ENCODE measurements around the gene FBXO28. TPM values are rescaled to one million over a fixed set of nuclear protein-coding genes. Genes with fewer than 3 reads are reported as not detected.

The FBXO28 gene
- polyA plus RNA-seq, 1 of the 3 experiments (the other 2 are of a cell fraction) = 8.1 TPM

DNA sequence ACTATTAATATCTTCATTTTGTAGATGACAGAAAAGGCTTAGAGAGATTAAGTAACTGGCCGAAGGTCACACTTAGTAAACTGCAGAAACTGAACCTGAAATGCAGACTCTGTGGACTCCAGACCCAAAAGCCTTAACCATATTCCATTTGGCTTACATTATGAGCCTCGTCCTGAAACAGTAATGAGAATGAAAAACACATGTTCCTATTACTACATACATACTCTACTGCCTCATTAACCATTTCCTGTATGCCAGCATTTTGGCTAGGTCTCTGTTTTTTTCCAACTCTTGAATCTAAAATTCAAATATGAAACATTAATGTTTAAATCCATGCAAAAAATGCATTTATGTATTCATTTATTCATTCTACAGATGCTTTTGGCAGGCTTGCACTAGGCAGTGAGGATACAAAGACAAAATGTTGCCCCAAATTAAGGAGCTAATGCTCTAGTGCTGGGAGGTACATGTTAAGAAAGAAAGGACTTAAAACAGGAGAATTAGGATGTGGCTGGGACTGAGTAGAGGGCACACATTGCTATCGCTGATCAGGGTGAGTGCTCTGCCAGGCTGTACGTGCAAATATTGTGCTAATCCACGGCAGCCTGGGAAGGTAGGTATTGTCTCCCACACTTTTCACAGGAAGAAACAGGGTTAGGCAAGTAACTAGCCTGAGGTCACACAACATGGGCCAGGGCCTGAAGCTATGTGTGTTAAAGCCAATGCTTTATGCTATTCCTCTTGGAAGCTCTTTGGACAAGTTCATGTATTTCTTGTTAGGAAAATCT, 83.1 kb downstream of the FBXO28 start:
- Histone ChIP-seq H3K36me3 (replicated peaks in 1 of 2; ENCODE audit: control insufficient read depth in 1 of 2, insufficient read depth in 2 of 2, low read length in 1 of 2) (peaks cover 11 to 12% of the 10 kb centered on the region in 2 experiments), H3K4me3 (ENCODE audit: low read depth in 2 of 2, low read length in 1 of 2) (no peak overlapping the region), H3K4me2 (no peak overlapping the region), H3K79me2 (ENCODE audit: insufficient read depth) (peaks cover 16% of the 10 kb centered on the region; the same call in 1 of the 2 replicates), H3K27me3 (ENCODE audit: insufficient read depth) (no peaks in the 10 kb centered on the region), H3K27ac (ENCODE audit: low read depth in 2 of 2, low read length in 1 of 2) (no peak overlapping the region), H3K9me2 (no peaks in the 10 kb centered on the region), H2AFZ (ENCODE audit: low read depth) (no peak overlapping the region), H3K4me1 (ENCODE audit: control insufficient read depth in 1 of 2, insufficient read depth in 2 of 2, low read depth in 1 of 2, low read length in 1 of 2) (peaks cover 0 to 2% of the 10 kb centered on the region in 2 experiments; a peak in 1 of 4 replicates), H4K20me1 (ENCODE audit: insufficient read depth) (no peaks in the 10 kb centered on the region), H3F3A (replicated peaks; ENCODE audit: insufficient read depth) (peaks cover 6% of the 10 kb centered on the region), H3K9ac (no peak overlapping the region), H3K9me3 (no peaks in the 10 kb centered on the region)
- ChIA-PET CTCF (interaction anchor here (0.7 kb wide), 1 partner anchor 10 kb away, joined by 3 read pairs; no protein-coding TSS in a partner anchor), POLR2A (no interaction called here)
- 76% methylated on average over 5 of the region's 5 CpGs for WGBS (ENCODE audit: low lambda C conversion rate)
- TF ChIP-seq, protein P1, sequence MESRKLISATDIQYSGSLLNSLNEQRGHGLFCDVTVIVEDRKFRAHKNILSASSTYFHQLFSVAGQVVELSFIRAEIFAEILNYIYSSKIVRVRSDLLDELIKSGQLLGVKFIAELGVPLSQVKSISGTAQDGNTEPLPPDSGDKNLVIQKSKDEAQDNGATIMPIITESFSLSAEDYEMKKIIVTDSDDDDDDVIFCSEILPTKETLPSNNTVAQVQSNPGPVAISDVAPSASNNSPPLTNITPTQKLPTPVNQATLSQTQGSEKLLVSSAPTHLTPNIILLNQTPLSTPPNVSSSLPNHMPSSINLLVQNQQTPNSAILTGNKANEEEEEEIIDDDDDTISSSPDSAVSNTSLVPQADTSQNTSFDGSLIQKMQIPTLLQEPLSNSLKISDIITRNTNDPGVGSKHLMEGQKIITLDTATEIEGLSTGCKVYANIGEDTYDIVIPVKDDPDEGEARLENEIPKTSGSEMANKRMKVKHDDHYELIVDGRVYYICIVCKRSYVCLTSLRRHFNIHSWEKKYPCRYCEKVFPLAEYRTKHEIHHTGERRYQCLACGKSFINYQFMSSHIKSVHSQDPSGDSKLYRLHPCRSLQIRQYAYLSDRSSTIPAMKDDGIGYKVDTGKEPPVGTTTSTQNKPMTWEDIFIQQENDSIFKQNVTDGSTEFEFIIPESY (IDR thresholded peaks at IDR 0.05; ENCODE audit: borderline replicate concordance, low read depth) = no peak
- TF ChIP-seq ELF1 (IDR thresholded peaks at IDR 0.05) = no peak
- TF ChIP-seq SMC3 (IDR thresholded peaks at IDR 0.05; ENCODE audit: low read depth, low read length) = no peak
- TF ChIP-seq, protein P2, sequence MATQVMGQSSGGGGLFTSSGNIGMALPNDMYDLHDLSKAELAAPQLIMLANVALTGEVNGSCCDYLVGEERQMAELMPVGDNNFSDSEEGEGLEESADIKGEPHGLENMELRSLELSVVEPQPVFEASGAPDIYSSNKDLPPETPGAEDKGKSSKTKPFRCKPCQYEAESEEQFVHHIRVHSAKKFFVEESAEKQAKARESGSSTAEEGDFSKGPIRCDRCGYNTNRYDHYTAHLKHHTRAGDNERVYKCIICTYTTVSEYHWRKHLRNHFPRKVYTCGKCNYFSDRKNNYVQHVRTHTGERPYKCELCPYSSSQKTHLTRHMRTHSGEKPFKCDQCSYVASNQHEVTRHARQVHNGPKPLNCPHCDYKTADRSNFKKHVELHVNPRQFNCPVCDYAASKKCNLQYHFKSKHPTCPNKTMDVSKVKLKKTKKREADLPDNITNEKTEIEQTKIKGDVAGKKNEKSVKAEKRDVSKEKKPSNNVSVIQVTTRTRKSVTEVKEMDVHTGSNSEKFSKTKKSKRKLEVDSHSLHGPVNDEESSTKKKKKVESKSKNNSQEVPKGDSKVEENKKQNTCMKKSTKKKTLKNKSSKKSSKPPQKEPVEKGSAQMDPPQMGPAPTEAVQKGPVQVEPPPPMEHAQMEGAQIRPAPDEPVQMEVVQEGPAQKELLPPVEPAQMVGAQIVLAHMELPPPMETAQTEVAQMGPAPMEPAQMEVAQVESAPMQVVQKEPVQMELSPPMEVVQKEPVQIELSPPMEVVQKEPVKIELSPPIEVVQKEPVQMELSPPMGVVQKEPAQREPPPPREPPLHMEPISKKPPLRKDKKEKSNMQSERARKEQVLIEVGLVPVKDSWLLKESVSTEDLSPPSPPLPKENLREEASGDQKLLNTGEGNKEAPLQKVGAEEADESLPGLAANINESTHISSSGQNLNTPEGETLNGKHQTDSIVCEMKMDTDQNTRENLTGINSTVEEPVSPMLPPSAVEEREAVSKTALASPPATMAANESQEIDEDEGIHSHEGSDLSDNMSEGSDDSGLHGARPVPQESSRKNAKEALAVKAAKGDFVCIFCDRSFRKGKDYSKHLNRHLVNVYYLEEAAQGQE (IDR thresholded peaks at IDR 0.05; ENCODE audit: low read depth, low read length) = no peak
- TF ChIP-seq, protein P3, sequence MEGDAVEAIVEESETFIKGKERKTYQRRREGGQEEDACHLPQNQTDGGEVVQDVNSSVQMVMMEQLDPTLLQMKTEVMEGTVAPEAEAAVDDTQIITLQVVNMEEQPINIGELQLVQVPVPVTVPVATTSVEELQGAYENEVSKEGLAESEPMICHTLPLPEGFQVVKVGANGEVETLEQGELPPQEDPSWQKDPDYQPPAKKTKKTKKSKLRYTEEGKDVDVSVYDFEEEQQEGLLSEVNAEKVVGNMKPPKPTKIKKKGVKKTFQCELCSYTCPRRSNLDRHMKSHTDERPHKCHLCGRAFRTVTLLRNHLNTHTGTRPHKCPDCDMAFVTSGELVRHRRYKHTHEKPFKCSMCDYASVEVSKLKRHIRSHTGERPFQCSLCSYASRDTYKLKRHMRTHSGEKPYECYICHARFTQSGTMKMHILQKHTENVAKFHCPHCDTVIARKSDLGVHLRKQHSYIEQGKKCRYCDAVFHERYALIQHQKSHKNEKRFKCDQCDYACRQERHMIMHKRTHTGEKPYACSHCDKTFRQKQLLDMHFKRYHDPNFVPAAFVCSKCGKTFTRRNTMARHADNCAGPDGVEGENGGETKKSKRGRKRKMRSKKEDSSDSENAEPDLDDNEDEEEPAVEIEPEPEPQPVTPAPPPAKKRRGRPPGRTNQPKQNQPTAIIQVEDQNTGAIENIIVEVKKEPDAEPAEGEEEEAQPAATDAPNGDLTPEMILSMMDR (IDR thresholded peaks at IDR 0.05) = no peak
- no peak for DNase-seq

DNA sequence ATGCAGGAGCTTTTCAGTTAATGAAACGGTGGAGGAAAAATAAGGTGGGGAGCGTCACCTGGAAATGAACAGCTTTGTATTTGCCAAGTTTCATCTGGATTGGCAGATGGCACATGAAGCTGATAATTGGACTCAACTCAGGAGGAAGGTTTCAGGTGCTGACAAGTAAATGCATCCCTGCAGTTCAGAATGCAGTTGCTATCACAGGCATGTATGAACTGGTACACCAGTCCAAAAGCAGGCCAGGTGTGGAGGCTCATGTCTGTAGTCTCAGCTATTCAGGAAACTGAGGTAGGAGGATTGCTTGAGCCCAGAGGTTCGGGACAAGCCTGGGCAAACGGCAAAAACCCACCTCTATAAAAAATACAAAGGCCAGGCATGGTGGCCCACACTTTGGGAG, 84.7 kb downstream of the FBXO28 start:
- Histone ChIP-seq H3K9me3 (no peaks in the 10 kb centered on the region), H3K9ac (no peak overlapping the region), H3K4me3 (ENCODE audit: low read depth in 2 of 2, low read length in 1 of 2) (no peak overlapping the region), H3K9me2 (no peaks in the 10 kb centered on the region), H3K4me1 (ENCODE audit: control insufficient read depth in 1 of 2, insufficient read depth in 2 of 2, low read depth in 1 of 2, low read length in 1 of 2) (peaks cover 7 to 9% of the 10 kb centered on the region in 2 experiments; a peak in 3 of 4 replicates), H3K36me3 (replicated peaks in 1 of 2; ENCODE audit: control insufficient read depth in 1 of 2, insufficient read depth in 2 of 2, low read length in 1 of 2) (no peaks in the 10 kb centered on the region), H3K27me3 (ENCODE audit: insufficient read depth) (no peaks in the 10 kb centered on the region), H3K79me2 (ENCODE audit: insufficient read depth) (peaks cover 8% of the 10 kb centered on the region), H2AFZ (ENCODE audit: low read depth) (no peak overlapping the region), H4K20me1 (ENCODE audit: insufficient read depth) (no peaks in the 10 kb centered on the region), H3K27ac (ENCODE audit: low read depth in 2 of 2, low read length in 1 of 2) (no peak overlapping the region), H3F3A (replicated peaks; ENCODE audit: insufficient read depth) (peaks cover 14% of the 10 kb centered on the region), H3K4me2 (no peak overlapping the region)
- ChIA-PET POLR2A (no interaction called here), CTCF (no interaction called here)
- no peak for DNase-seq
- 99% methylated on average over 4 of the region's 4 CpGs for WGBS (ENCODE audit: low lambda C conversion rate)
- no peak for TF ChIP-seq NFIC (IDR thresholded peaks at IDR 0.05; ENCODE audit: borderline replicate concordance)
- TF ChIP-seq, protein P4, sequence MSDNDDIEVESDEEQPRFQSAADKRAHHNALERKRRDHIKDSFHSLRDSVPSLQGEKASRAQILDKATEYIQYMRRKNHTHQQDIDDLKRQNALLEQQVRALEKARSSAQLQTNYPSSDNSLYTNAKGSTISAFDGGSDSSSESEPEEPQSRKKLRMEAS (IDR thresholded peaks at IDR 0.05; ENCODE audit: low read depth) = no peak
- no peak for TF ChIP-seq JUND (IDR thresholded peaks at IDR 0.05)
- TF ChIP-seq, protein P5, sequence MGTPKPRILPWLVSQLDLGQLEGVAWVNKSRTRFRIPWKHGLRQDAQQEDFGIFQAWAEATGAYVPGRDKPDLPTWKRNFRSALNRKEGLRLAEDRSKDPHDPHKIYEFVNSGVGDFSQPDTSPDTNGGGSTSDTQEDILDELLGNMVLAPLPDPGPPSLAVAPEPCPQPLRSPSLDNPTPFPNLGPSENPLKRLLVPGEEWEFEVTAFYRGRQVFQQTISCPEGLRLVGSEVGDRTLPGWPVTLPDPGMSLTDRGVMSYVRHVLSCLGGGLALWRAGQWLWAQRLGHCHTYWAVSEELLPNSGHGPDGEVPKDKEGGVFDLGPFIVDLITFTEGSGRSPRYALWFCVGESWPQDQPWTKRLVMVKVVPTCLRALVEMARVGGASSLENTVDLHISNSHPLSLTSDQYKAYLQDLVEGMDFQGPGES (IDR thresholded peaks at IDR 0.05; ENCODE audit: low read depth, low read length) = no peak
- TF ChIP-seq FOXM1 (IDR thresholded peaks at IDR 0.05; ENCODE audit: low read depth) = no peak
- TF ChIP-seq TEAD4 (IDR thresholded peaks at IDR 0.05; ENCODE audit: borderline replicate concordance, insufficient read depth) = no peak
- no peak for TF ChIP-seq ELF1 (IDR thresholded peaks at IDR 0.05)
- TF ChIP-seq MXI1 (IDR thresholded peaks at IDR 0.05; ENCODE audit: low read depth, low read length) = no peak
- no peak for TF ChIP-seq TAF1 (IDR thresholded peaks at IDR 0.05; ENCODE audit: borderline replicate concordance, low read depth, low read length)
- TF ChIP-seq CHD2 (IDR thresholded peaks at IDR 0.05; ENCODE audit: low read length, partially characterized antibody) = no peak
- no peak for TF ChIP-seq SMC3 (IDR thresholded peaks at IDR 0.05; ENCODE audit: low read depth, low read length)
- TF ChIP-seq TCF12 (IDR thresholded peaks at IDR 0.05) = no peak
- no peak for TF ChIP-seq GATA2 (CRISPR knock-in tag; IDR thresholded peaks at IDR 0.05)
- no peak for TF ChIP-seq GABPA (IDR thresholded peaks at IDR 0.05; ENCODE audit: low read depth)
- TF ChIP-seq EP300 (IDR thresholded peaks at IDR 0.05; ENCODE audit: borderline replicate concordance in 1 of 2, low read depth in 1 of 2, low read length in 1 of 2) = no peak
- TF ChIP-seq NRF1 (IDR thresholded peaks at IDR 0.05; ENCODE audit: low read depth, low read length) = no peak

All from SK-N-SH (cell line).